HG02938 (cell line): ENCODE results near the gene B4GALNT3.
"Not testable (repeated sequence)": the region's sequence is repeated elsewhere in the genome, so short reads cannot be mapped to it uniquely, and the experiment has no call there.

Experiments used
- ATAC-seq: cut with Tn5 transposase; IDR thresholded peaks from one replicate; pipeline ENCODE4 v1.9.1; 2021; ENCODE audit warnings: mild to moderate bottlenecking, moderate library complexity; ENCODE audit not compliant: unreplicated experiment

Gene B4GALNT3

GRCh38 chr12:459430-460258 is at the start of gene B4GALNT3:
Gene B4GALNT3 (plus strand): TSS chr12:459939. CDS start chr12:460377, 438 bp downstream.
- ATAC-seq = no peak

- no peak for ATAC-seq
Measured at GRCh38 chr12:414859-415258, 44.9 kb upstream of the B4GALNT3 start.

- ATAC-seq = no peak
Measured at GRCh38 chr12:418432-418831, 41.3 kb upstream of the B4GALNT3 start.

- no peak for ATAC-seq
Measured at GRCh38 chr12:422526-422925, 37.2 kb upstream of the B4GALNT3 start.

- not testable (repeated sequence) for ATAC-seq
Measured at GRCh38 chr12:435737-436136, 24.0 kb upstream of the B4GALNT3 start.

- no peak for ATAC-seq
Measured at GRCh38 chr12:442235-442884, 17.4 kb upstream of the B4GALNT3 start.

- ATAC-seq = no peak
Measured at GRCh38 chr12:447141-447540, 12.6 kb upstream of the B4GALNT3 start.

- ATAC-seq = no peak
Measured at GRCh38 chr12:449203-449602, 10.5 kb upstream of the B4GALNT3 start.

- ATAC-seq = no peak
Measured at GRCh38 chr12:450438-450837, 9.3 kb upstream of the B4GALNT3 start.

GRCh38 chr12:452667-453210 is 7.0 kb upstream of the B4GALNT3 start:
- no peak for ATAC-seq

GRCh38 chr12:454833-455232 is 4.9 kb upstream of the B4GALNT3 start:
- no peak for ATAC-seq

- no peak for ATAC-seq
Measured at GRCh38 chr12:455821-456220, 3.9 kb upstream of the B4GALNT3 start.

GRCh38 chr12:457676-458075 is 2.1 kb upstream of the B4GALNT3 start:
- no peak for ATAC-seq

GRCh38 chr12:459050-459429 is 699 bp upstream of the B4GALNT3 start:
- no peak for ATAC-seq

GRCh38 chr12:460261-461230 is 807 bp downstream of the B4GALNT3 start:
- no peak for ATAC-seq

- no peak for ATAC-seq
Measured at GRCh38 chr12:461425-461824, 1.7 kb downstream of the B4GALNT3 start.

GRCh38 chr12:462936-463705 is 3.4 kb downstream of the B4GALNT3 start:
- no peak for ATAC-seq

GRCh38 chr12:464484-465267 is 4.9 kb downstream of the B4GALNT3 start:
- ATAC-seq = no peak

- no peak for ATAC-seq
Measured at GRCh38 chr12:466039-466438, 6.3 kb downstream of the B4GALNT3 start.
